IPS-15b (cell line): ENCODE data around the gene SAE1.
A peak's percentile ranks its signal among the peaks of the same experiment; 100 is the strongest.

Experiments used
- H3K27me3 ChIP-seq: one replicate; pipeline ENCODE4 v1.6.1; 2013; ENCODE audit warnings: low read length; ENCODE audit not compliant: control insufficient read depth, insufficient read depth
- H3K36me3 ChIP-seq: one replicate; pipeline ENCODE4 v1.6.1; 2013; ENCODE audit warnings: low read length; ENCODE audit not compliant: control insufficient read depth, insufficient read depth
- H3K4me1 ChIP-seq: one replicate; pipeline ENCODE4 v1.6.1; 2013; ENCODE audit warnings: mild to moderate bottlenecking, low read length; ENCODE audit not compliant: control insufficient read depth, insufficient read depth
- H3K4me3 ChIP-seq: one replicate; pipeline ENCODE4 v1.5.1; 2013; ENCODE audit warnings: low read depth, low read length
- H3K9ac ChIP-seq: one replicate; pipeline ENCODE4 v1.6.1; 2013; ENCODE audit warnings: low read depth, mild to moderate bottlenecking, low read length
- H3K9me3 ChIP-seq: one replicate; pipeline ENCODE4 v1.6.1; 2013; ENCODE audit warnings: mild to moderate bottlenecking, low read length; ENCODE audit not compliant: control insufficient read depth, insufficient read depth

Gene SAE1

GRCh38 chr19:47130589-47131227 lies at the start of gene SAE1:
SAE1 (plus strand) TSS chr19:47130835; CDS start chr19:47130931, 96 bp downstream.
- Histone ChIP-seq H3K9me3 (no peaks in the 10 kb centered on the region), H3K36me3 (no peaks in the 10 kb centered on the region), H3K4me1 (peaks cover 6% of the 10 kb centered on the region), H3K9ac (peak within 1 kb of the TSS; percentile 98), H3K4me3 (peak within 1 kb of the TSS; percentile 99), H3K27me3 (no peaks in the 10 kb centered on the region)

- no peak overlapping the region for H3K9ac ChIP-seq
- H3K36me3 ChIP-seq, result peaks cover 43% of the 10 kb centered on the region
- H3K4me1 ChIP-seq, result no peaks in the 10 kb centered on the region
- H3K9me3 ChIP-seq, result no peaks in the 10 kb centered on the region
- H3K27me3 ChIP-seq, result no peaks in the 10 kb centered on the region
- H3K4me3 ChIP-seq, result no peak overlapping the region
Observed at GRCh38 chr19:47081095-47081494, 49.5 kb upstream of the SAE1 start.

- H3K9me3 ChIP-seq, result no peaks in the 10 kb centered on the region
- no peak overlapping the region for H3K4me3 ChIP-seq
- H3K27me3 ChIP-seq, result no peaks in the 10 kb centered on the region
- no peaks in the 10 kb centered on the region for H3K4me1 ChIP-seq
- peaks cover 40% of the 10 kb centered on the region for H3K36me3 ChIP-seq
- H3K9ac ChIP-seq, result no peak overlapping the region
Observed at GRCh38 chr19:47082493-47082892, 48.1 kb upstream of the SAE1 start.

GRCh38 chr19:47084879-47085439 lies 45.7 kb upstream of the SAE1 start:
- Histone ChIP-seq H3K4me1 (no peaks in the 10 kb centered on the region), H3K27me3 (no peaks in the 10 kb centered on the region), H3K9ac (no peak overlapping the region), H3K9me3 (no peaks in the 10 kb centered on the region), H3K36me3 (peaks cover 52% of the 10 kb centered on the region), H3K4me3 (no peak overlapping the region)

- peaks cover 48% of the 10 kb centered on the region for H3K36me3 ChIP-seq
- no peaks in the 10 kb centered on the region for H3K27me3 ChIP-seq
- no peaks in the 10 kb centered on the region for H3K9me3 ChIP-seq
Observed at GRCh38 chr19:47086280-47086679, 44.4 kb upstream of the SAE1 start.

GRCh38 chr19:47089767-47090350 lies 40.8 kb upstream of the SAE1 start:
- H3K9me3 ChIP-seq, result no peaks in the 10 kb centered on the region
- H3K27me3 ChIP-seq, result no peaks in the 10 kb centered on the region
- peaks cover 3% of the 10 kb centered on the region for H3K4me1 ChIP-seq
- no peak overlapping the region for H3K9ac ChIP-seq
- no peak overlapping the region for H3K4me3 ChIP-seq
- H3K36me3 ChIP-seq, result peaks cover 28% of the 10 kb centered on the region

More at GRCh38 chr19:47086280-47086679, 44.4 kb upstream of the SAE1 start:
- no peak overlapping the region for H3K9ac ChIP-seq
- no peaks in the 10 kb centered on the region for H3K4me1 ChIP-seq
- no peak overlapping the region for H3K4me3 ChIP-seq

- no peaks in the 10 kb centered on the region for H3K27me3 ChIP-seq
- H3K4me1 ChIP-seq, result peaks cover 6% of the 10 kb centered on the region
- H3K9ac ChIP-seq, result no peak overlapping the region
- H3K36me3 ChIP-seq, result peaks cover 20% of the 10 kb centered on the region
- H3K4me3 ChIP-seq, result no peak overlapping the region
- no peaks in the 10 kb centered on the region for H3K9me3 ChIP-seq
Observed at GRCh38 chr19:47093254-47093653, 37.4 kb upstream of the SAE1 start.

GRCh38 chr19:47093841-47094240 lies 36.8 kb upstream of the SAE1 start:
- H3K4me1 ChIP-seq, result peaks cover 11% of the 10 kb centered on the region
- peaks cover 16% of the 10 kb centered on the region for H3K36me3 ChIP-seq

GRCh38 chr19:47094557-47095475 lies 35.8 kb upstream of the SAE1 start:
- peaks cover 15% of the 10 kb centered on the region for H3K4me1 ChIP-seq
- no peak overlapping the region for H3K4me3 ChIP-seq
- H3K9me3 ChIP-seq, result no peaks in the 10 kb centered on the region
- peaks cover 9% of the 10 kb centered on the region for H3K36me3 ChIP-seq
- H3K27me3 ChIP-seq, result no peaks in the 10 kb centered on the region
- H3K9ac ChIP-seq, result peak overlapping the region; percentile 61

More at GRCh38 chr19:47093841-47094240, 36.8 kb upstream of the SAE1 start:
- Histone ChIP-seq H3K27me3 (no peaks in the 10 kb centered on the region), H3K9me3 (no peaks in the 10 kb centered on the region), H3K4me3 (no peak overlapping the region), H3K9ac (no peak overlapping the region)

GRCh38 chr19:47095476-47096099 lies 35.0 kb upstream of the SAE1 start:
- Histone ChIP-seq H3K36me3 (peaks cover 4% of the 10 kb centered on the region), H3K4me1 (peaks cover 15% of the 10 kb centered on the region), H3K9ac (no peak overlapping the region), H3K4me3 (no peak overlapping the region), H3K9me3 (no peaks in the 10 kb centered on the region), H3K27me3 (no peaks in the 10 kb centered on the region)

- Histone ChIP-seq H3K4me3 (no peak overlapping the region), H3K36me3 (peaks cover 4% of the 10 kb centered on the region), H3K9ac (no peak overlapping the region), H3K4me1 (peaks cover 15% of the 10 kb centered on the region), H3K9me3 (no peaks in the 10 kb centered on the region), H3K27me3 (no peaks in the 10 kb centered on the region)
Observed at GRCh38 chr19:47096100-47096704, 34.4 kb upstream of the SAE1 start.
